ENCODE results near the gene ILF2.

ILF2 gene

GRCh38 chr1:153698020-153698922 lies 27.5 kb upstream of the ILF2 start (continued):
- no peak for TF ChIP-seq BCL11A (tag by site-specific recombination; IDR thresholded peaks at IDR 0.05; ENCODE audit: low read depth)
- no peak for TF ChIP-seq WT1 (tag by site-specific recombination; IDR thresholded peaks at IDR 0.05)
- no peak for TF ChIP-seq ZNF792 (tag by site-specific recombination; IDR thresholded peaks at IDR 0.05)
- no peak for TF ChIP-seq ZNF488 (tag by site-specific recombination; IDR thresholded peaks at IDR 0.05)
- TF ChIP-seq ZNF423 (tag by site-specific recombination; IDR thresholded peaks at IDR 0.05), result 0 out of 2 replicates have a peak, but pooled peaks have one; percentile 55
- no peak for TF ChIP-seq ZNF266 (tag by site-specific recombination; IDR thresholded peaks at IDR 0.05; ENCODE audit: low read depth)
- no peak for TF ChIP-seq CTCF (tag by site-specific recombination; IDR thresholded peaks at IDR 0.05)
- TF ChIP-seq ZNF211 (tag by site-specific recombination; IDR thresholded peaks at IDR 0.05; ENCODE audit: low read depth), result no peak
- TF ChIP-seq ZNF157 (tag by site-specific recombination; IDR thresholded peaks at IDR 0.05), result no peak
- TF ChIP-seq ZNF324 (tag by site-specific recombination; IDR thresholded peaks at IDR 0.05), result no peak
- no peak for TF ChIP-seq ZNF785 (tag by site-specific recombination; IDR thresholded peaks at IDR 0.05)
- TF ChIP-seq ZNF2 (tag by site-specific recombination; IDR thresholded peaks at IDR 0.05), result peak; percentile 8; the same call in 1 of the 2 replicates
- TF ChIP-seq ZNF747 (tag by site-specific recombination; IDR thresholded peaks at IDR 0.05), result no peak
- TF ChIP-seq FEZF1 (tag by site-specific recombination; IDR thresholded peaks at IDR 0.05), result no peak
- TF ChIP-seq INSM2 (tag by site-specific recombination; IDR thresholded peaks at IDR 0.05), result no peak
- TF ChIP-seq ZNF416 (tag by site-specific recombination; IDR thresholded peaks at IDR 0.05), result no peak
- TF ChIP-seq ZBTB21 (tag by site-specific recombination; IDR thresholded peaks at IDR 0.05), result peak; percentile 79; the same call in 1 of the 2 replicates
- TF ChIP-seq ZNF341 (tag by site-specific recombination; IDR thresholded peaks at IDR 0.05; ENCODE audit: low read depth), result peak; percentile 98
- no peak for TF ChIP-seq KLF9 (tag by site-specific recombination; IDR thresholded peaks at IDR 0.05; ENCODE audit: low read depth)
- TF ChIP-seq ZNF37A (tag by site-specific recombination; IDR thresholded peaks at IDR 0.05), result no peak
- TF ChIP-seq PRDM1 (tag by site-specific recombination; IDR thresholded peaks at IDR 0.05), result no peak
- TF ChIP-seq TCF7L2 (IDR thresholded peaks at IDR 0.05; ENCODE audit: borderline replicate concordance, low read depth, low read length), result no peak
- peak; percentile 98 for TF ChIP-seq ZFHX2 (tag by site-specific recombination; conservative IDR thresholded peaks at IDR 0.05)
- TF ChIP-seq ZNF621 (tag by site-specific recombination; IDR thresholded peaks at IDR 0.05), result no peak
- no peak for TF ChIP-seq BCL11B (tag by site-specific recombination; IDR thresholded peaks at IDR 0.05; ENCODE audit: low read depth)
- no peak for TF ChIP-seq GLI4 (tag by site-specific recombination; IDR thresholded peaks at IDR 0.05)
- TF ChIP-seq ZNF404 (tag by site-specific recombination; IDR thresholded peaks at IDR 0.05), result no peak
- TF ChIP-seq SETDB1 (IDR thresholded peaks at IDR 0.05; ENCODE audit: insufficient read length, low read length), result no peak
- no peak for TF ChIP-seq ZNF426 (tag by site-specific recombination; IDR thresholded peaks at IDR 0.05)
- TF ChIP-seq ZBTB44 (tag by site-specific recombination; IDR thresholded peaks at IDR 0.05), result no peak
- TF ChIP-seq HOXC10 (CRISPR knock-in tag; IDR thresholded peaks at IDR 0.05), result no peak
- peak; percentile 67 for TF ChIP-seq SP3 (tag by site-specific recombination; IDR thresholded peaks at IDR 0.05)
- no peak for TF ChIP-seq SCRT1 (tag by site-specific recombination; IDR thresholded peaks at IDR 0.05; ENCODE audit: borderline replicate concordance)
